Chondrocyte (in vitro differentiated cells): ENCODE data around the gene CIB1. TPM values are rescaled to one million over a fixed set of nuclear protein-coding genes. Genes with fewer than 3 reads are reported as not detected.

Experiments used
- DNase-seq: peaks from one replicate; pipeline ENCODE4 v3.0.0; 2021; ENCODE audit warnings: mixed read lengths, low spot score
- H3K27ac Mint-ChIP-seq: one replicate; pipeline ENCODE4 v1.8.0; 2021; ENCODE audit warnings: mild to moderate bottlenecking, moderate library complexity, mixed read lengths; ENCODE audit not compliant: unreplicated experiment
- H3K27me3 Mint-ChIP-seq: 2 replicates; pipeline ENCODE4 v1.8.0; 2021; ENCODE audit warnings: low read depth, mixed read lengths
- H3K36me3 Mint-ChIP-seq: 2 replicates; pipeline ENCODE4 v1.8.0; 2021; ENCODE audit warnings: low read depth, mixed read lengths
- H3K4me1 Mint-ChIP-seq: 2 replicates; pipeline ENCODE4 v1.8.0; 2021; ENCODE audit warnings: low read depth, mild to moderate bottlenecking, mixed read lengths
- H3K4me3 Mint-ChIP-seq: one replicate; pipeline ENCODE4 v1.8.0; 2021; ENCODE audit warnings: mild to moderate bottlenecking, moderate library complexity, mixed read lengths; ENCODE audit not compliant: unreplicated experiment
- H3K9me3 Mint-ChIP-seq: 2 replicates; pipeline ENCODE4 v1.8.0; 2021; ENCODE audit warnings: low read depth, mixed read lengths
- total RNA-seq: library from RNA; stranded (reverse); gene quantifications from 3 replicates; pipeline ENCODE4 v1.2.1, GENCODE V29; 2021
- TF ChIP-seq, protein P1 (sequence below): fragments of 200-600 bp; sonication (generic); IDR thresholded peaks from 2 replicates; pipeline ENCODE4 v1.5.0; 2021; ENCODE audit warnings: antibody characterized with exemption, mild to moderate bottlenecking, moderate library complexity

CIB1 gene
- total RNA-seq, 1 donor from 2014 or later = 42.4 TPM

GRCh38 chr15:90234096-90234988 lies 601 bp upstream of the CIB1 start, which contains the start of gene GDPGP1:
Gene GDPGP1, plus strand, starts transcription at chr15:90234209. Its CDS starts 6,700 bp downstream, at chr15:90240909.
- Mint-ChIP-seq H3K27ac (peak within 1 kb of the TSS; percentile 88), H3K27me3 (no peaks in the 10 kb centered on the region), H3K4me3 (peak within 1 kb of the TSS; percentile 81), H3K9me3 (no peaks in the 10 kb centered on the region), H3K36me3 (peaks cover 9% of the 10 kb centered on the region), H3K4me1 (peaks cover 25% of the 10 kb centered on the region)
- no peak for DNase-seq
- TF ChIP-seq, protein P1, sequence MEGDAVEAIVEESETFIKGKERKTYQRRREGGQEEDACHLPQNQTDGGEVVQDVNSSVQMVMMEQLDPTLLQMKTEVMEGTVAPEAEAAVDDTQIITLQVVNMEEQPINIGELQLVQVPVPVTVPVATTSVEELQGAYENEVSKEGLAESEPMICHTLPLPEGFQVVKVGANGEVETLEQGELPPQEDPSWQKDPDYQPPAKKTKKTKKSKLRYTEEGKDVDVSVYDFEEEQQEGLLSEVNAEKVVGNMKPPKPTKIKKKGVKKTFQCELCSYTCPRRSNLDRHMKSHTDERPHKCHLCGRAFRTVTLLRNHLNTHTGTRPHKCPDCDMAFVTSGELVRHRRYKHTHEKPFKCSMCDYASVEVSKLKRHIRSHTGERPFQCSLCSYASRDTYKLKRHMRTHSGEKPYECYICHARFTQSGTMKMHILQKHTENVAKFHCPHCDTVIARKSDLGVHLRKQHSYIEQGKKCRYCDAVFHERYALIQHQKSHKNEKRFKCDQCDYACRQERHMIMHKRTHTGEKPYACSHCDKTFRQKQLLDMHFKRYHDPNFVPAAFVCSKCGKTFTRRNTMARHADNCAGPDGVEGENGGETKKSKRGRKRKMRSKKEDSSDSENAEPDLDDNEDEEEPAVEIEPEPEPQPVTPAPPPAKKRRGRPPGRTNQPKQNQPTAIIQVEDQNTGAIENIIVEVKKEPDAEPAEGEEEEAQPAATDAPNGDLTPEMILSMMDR = no peak

DNA sequence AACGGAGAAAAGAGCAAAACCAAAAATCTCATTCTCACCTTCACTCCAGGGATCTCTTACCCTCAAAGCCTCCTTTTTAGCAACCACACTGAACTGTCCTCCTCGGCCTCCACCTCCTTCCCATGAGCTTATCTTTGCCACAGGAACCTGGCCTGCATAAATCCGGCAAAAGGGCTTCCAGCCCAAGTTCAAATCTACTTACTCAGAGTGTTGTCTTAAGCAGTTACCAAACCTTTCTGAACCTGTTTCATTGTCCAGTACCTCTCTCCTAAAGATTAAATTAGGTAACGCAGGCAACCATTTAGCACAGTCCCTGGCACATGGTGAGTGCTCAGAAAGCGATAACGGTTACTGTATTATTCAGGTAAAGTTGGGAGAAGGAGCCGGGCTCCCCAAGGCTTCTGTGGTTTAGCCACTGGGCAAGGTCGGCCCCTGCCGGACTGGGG lies 777 bp downstream of the CIB1 start:
- Mint-ChIP-seq H3K4me3 (peak overlapping the region; percentile 81), H3K4me1 (peaks cover 25% of the 10 kb centered on the region), H3K9me3 (no peaks in the 10 kb centered on the region), H3K36me3 (peaks cover 11% of the 10 kb centered on the region), H3K27me3 (no peaks in the 10 kb centered on the region), H3K27ac (peak overlapping the region; percentile 60)
- DNase-seq = no peak
- TF ChIP-seq, protein P1 = no peak

DNA sequence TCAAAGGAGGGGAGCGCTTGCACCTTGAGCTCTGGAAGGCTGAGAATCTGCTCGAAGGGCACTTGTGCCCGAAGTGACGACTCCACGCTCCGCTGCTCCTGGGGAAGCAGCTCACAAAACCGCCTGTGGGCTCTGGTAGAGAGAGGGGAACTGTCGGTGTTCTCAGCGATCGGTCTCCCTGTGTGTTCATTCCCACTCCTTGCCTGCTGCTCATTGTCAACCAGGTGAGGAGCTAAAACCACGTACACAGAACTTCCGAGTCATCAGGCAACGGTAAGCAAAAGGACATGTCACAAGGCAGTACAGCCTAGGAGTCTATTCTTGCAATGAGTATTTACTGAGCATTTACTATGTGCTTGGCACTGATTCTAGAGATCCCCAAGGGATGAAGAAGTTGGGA lies 1.5 kb downstream of the CIB1 start:
- H3K4me3 Mint-ChIP-seq = peak overlapping the region; percentile 81
- TF ChIP-seq, protein P1 = no peak

GRCh38 chr15:90231028-90232017 lies 2.4 kb downstream of the CIB1 start:
- Mint-ChIP-seq H3K27ac (no peak overlapping the region), H3K4me1 (peaks cover 25% of the 10 kb centered on the region), H3K4me3 (no peak overlapping the region), H3K36me3 (peaks cover 11% of the 10 kb centered on the region), H3K9me3 (no peaks in the 10 kb centered on the region), H3K27me3 (no peaks in the 10 kb centered on the region)
- no peak for DNase-seq
- TF ChIP-seq, protein P1 = no peak

More for the DNA sequence above, 1.5 kb downstream of the CIB1 start:
- no peak for DNase-seq
- peaks cover 11% of the 10 kb centered on the region for H3K36me3 Mint-ChIP-seq
- no peaks in the 10 kb centered on the region for H3K9me3 Mint-ChIP-seq
- H3K27ac Mint-ChIP-seq = no peak overlapping the region
- no peaks in the 10 kb centered on the region for H3K27me3 Mint-ChIP-seq
- peaks cover 25% of the 10 kb centered on the region for H3K4me1 Mint-ChIP-seq

DNA sequence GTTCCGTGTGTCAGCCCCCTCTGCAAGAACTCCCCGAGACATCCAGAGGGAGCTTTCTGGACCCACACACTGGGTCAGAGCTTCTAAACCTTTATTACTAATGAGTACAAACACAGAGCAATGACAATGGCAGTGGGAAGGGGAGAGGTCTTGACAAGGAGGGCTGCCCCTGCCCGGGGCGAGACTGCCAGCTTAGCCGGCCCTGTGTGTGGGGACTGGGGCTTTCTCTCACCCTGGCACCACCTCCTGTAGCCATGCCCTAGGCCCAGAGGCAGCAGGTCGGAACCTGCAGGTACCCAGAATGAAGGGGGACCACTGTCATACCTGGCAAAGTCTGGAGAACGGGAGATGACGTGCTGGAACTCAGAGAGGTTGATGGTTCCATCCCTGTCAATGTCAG lies 3.1 kb downstream of the CIB1 start:
- Mint-ChIP-seq H3K36me3 (peaks cover 11% of the 10 kb centered on the region), H3K27ac (no peak overlapping the region), H3K27me3 (no peaks in the 10 kb centered on the region), H3K4me1 (peaks cover 25% of the 10 kb centered on the region), H3K9me3 (no peaks in the 10 kb centered on the region), H3K4me3 (no peak overlapping the region)
- no peak for DNase-seq
- TF ChIP-seq, protein P1 = no peak
